ENCODE results near the gene FGD3.

DNA sequence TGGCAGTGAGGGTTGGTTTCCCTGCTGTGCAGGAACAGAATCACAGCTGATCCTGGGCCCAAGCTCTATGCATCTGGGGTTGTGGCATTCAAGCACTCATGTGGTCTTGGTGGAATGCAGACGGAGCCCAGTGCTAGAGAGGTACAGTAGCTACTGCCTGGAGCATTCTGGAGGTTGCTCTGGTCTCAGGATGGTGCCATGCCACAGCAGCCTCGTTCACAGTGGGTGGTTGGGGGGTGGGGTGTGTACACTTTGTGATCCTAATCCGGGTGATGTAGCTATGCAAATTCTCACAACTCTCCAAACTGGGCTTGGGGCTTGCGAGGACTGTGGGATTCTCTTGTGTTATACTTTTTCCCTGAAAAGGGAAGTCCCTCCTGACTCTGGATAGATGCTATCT lies 45.2 kb downstream of the FGD3 start:
- TF ChIP-seq, protein P1, sequence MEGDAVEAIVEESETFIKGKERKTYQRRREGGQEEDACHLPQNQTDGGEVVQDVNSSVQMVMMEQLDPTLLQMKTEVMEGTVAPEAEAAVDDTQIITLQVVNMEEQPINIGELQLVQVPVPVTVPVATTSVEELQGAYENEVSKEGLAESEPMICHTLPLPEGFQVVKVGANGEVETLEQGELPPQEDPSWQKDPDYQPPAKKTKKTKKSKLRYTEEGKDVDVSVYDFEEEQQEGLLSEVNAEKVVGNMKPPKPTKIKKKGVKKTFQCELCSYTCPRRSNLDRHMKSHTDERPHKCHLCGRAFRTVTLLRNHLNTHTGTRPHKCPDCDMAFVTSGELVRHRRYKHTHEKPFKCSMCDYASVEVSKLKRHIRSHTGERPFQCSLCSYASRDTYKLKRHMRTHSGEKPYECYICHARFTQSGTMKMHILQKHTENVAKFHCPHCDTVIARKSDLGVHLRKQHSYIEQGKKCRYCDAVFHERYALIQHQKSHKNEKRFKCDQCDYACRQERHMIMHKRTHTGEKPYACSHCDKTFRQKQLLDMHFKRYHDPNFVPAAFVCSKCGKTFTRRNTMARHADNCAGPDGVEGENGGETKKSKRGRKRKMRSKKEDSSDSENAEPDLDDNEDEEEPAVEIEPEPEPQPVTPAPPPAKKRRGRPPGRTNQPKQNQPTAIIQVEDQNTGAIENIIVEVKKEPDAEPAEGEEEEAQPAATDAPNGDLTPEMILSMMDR (IDR thresholded peaks at IDR 0.05) = no peak
- TF ChIP-seq POLR2A (IDR thresholded peaks at IDR 0.05) (no peak), POLR2AphosphoS5 (IDR thresholded peaks at IDR 0.05) (no peak)
